Astrocyte (in vitro differentiated cells and primary cell): ENCODE data around the gene BTG2. TPM values are rescaled to one million over a fixed set of nuclear protein-coding genes. Genes with fewer than 3 reads are reported as not detected.

Source experiments
- DNase-seq: peaks from one replicate; pipeline ENCODE4 v3.0.0-alpha.2; 2010; ENCODE audit warnings: low read depth
- FAIRE-seq: peaks from 2 replicates; lab custom pipeline; 2011; peaks lifted over from hg19 to GRCh38; lab: Jason Lieb, UNC
- H2AFZ ChIP-seq: 2 replicates; pipeline ENCODE4 v1.6.0; 2012; ENCODE audit warnings: low read depth, low read length, inconsistent platforms
- H3K27ac ChIP-seq: 2 replicates; pipeline ENCODE4 v1.5.1; 2011; ENCODE audit warnings: low read depth, low read length, inconsistent platforms
- H3K27me3 ChIP-seq: 2 replicates; pipeline ENCODE4 v1.6.0; 2011; ENCODE audit warnings: low read length, inconsistent platforms; ENCODE audit not compliant: insufficient read depth
- H3K36me3 ChIP-seq: 2 replicates; pipeline ENCODE4 v1.5.1; 2011; ENCODE audit warnings: low read length, inconsistent platforms; ENCODE audit not compliant: insufficient read depth
- H3K4me1 ChIP-seq: 2 replicates; pipeline ENCODE4 v1.5.1; 2011; ENCODE audit warnings: low read length, inconsistent platforms; ENCODE audit not compliant: insufficient read depth
- H3K4me2 ChIP-seq: 2 replicates; pipeline ENCODE4 v1.6.0; 2012; ENCODE audit warnings: low read length, inconsistent platforms
- H3K4me3 ChIP-seq: 2 replicates; pipeline ENCODE4 v1.5.1; 2011; ENCODE audit warnings: low read depth, mild to moderate bottlenecking, low read length, inconsistent platforms; ENCODE audit not compliant: insufficient read depth
- H3K79me2 ChIP-seq: 2 replicates; pipeline ENCODE4 v1.6.0; 2012; ENCODE audit warnings: mild to moderate bottlenecking, low read length, inconsistent platforms; ENCODE audit not compliant: insufficient read depth
- H3K9ac ChIP-seq: 2 replicates; pipeline ENCODE4 v1.6.0; 2012; ENCODE audit warnings: mild to moderate bottlenecking, low read length, inconsistent platforms
- H3K9me3 ChIP-seq: 2 replicates; pipeline ENCODE4 v1.5.1; 2012; ENCODE audit warnings: low read depth, mild to moderate bottlenecking, low read length, inconsistent platforms; ENCODE audit not compliant: insufficient read depth
- H4K20me1 ChIP-seq: 2 replicates; pipeline ENCODE4 v1.6.0; 2012; ENCODE audit warnings: low read length, inconsistent platforms; ENCODE audit not compliant: insufficient read depth
- H3K27ac Mint-ChIP-seq: one replicate; pipeline ENCODE4 v1.8.0; 2021; ENCODE audit warnings: mild to moderate bottlenecking, mixed read lengths; ENCODE audit not compliant: unreplicated experiment
- H3K27me3 Mint-ChIP-seq: one replicate; pipeline ENCODE4 v1.8.0; 2021; ENCODE audit warnings: low read depth, mixed read lengths; ENCODE audit not compliant: unreplicated experiment
- H3K36me3 Mint-ChIP-seq: one replicate; pipeline ENCODE4 v1.8.0; 2021; ENCODE audit warnings: low read depth, mixed read lengths; ENCODE audit not compliant: unreplicated experiment
- H3K4me1 Mint-ChIP-seq: one replicate; pipeline ENCODE4 v1.8.0; 2021; ENCODE audit warnings: low read depth, mixed read lengths; ENCODE audit not compliant: unreplicated experiment
- H3K4me3 Mint-ChIP-seq: one replicate; pipeline ENCODE4 v1.8.0; 2021; ENCODE audit warnings: mild to moderate bottlenecking, moderate library complexity, mixed read lengths; ENCODE audit not compliant: unreplicated experiment
- H3K9me3 Mint-ChIP-seq: one replicate; pipeline ENCODE4 v1.8.0; 2021; ENCODE audit warnings: mild to moderate bottlenecking, mixed read lengths; ENCODE audit not compliant: unreplicated experiment
- EZH2 ChIP-seq: IDR thresholded peaks from 2 replicates; pipeline ENCODE4 v1.6.1; 2012; ENCODE audit warnings: mild to moderate bottlenecking, low read length, inconsistent platforms; ENCODE audit not compliant: insufficient read depth
- total RNA-seq: library from RNA; stranded (reverse); gene quantifications from 2 replicates; pipeline ENCODE4 v1.2.1, GENCODE V29; 2021
- TF ChIP-seq, protein P1 (sequence below): IDR thresholded peaks from 2 replicates; pipeline ENCODE4 v1.5.1; 2011; ENCODE audit warnings: low read depth, mild to moderate bottlenecking, inconsistent platforms, low read length, moderate library complexity; ENCODE audit not compliant: insufficient read depth

Gene BTG2
- total RNA-seq, 1 donor from 2014 or later: 58.3 TPM

DNA sequence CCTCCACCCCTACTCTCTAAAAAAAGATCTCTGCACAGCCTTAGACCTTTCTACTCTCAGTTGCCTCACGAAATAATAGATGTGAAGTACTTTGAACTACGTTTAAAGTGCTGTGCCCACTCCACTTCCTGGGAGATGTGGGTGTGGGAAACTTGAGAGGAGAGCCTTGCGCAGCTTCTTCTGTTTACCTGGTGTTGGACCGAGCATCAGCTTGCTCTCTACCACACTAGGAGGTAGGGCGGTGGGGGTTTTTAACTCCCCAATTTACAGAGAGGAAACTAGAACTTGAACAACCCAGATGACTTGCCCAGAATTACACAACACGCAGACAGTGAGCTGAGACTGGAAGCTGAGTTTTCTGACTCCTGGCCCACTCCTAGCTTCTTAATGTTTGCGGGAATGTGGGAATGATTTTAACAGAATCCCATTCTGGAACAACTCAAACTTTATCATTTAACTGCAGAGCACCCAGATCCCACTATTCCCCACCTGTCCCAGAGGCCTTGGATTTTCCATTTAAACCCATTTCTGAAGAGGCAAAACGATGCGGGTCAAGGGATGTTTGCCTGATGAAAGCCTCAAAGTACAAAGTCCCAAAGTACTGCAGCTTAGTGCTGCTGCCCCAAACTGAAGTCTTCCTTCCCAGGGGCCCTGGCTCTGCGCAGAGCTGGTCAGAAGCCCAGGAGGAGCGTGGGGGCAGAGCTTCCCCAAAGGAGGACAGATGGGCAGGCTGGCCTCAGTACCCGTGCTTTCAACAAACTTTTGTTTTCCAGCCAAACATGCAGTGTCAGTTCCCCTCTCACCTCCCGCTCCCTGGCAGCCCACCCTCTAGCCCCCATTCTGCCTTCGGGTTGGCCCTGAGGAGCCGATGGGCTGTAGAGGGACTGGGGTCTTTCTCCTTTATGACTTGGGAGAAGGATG lies 19.0 kb downstream of the BTG2 start:
- peaks cover 43% of the 10 kb centered on the region for H3K27me3 ChIP-seq
- H3K79me2 ChIP-seq: no peaks in the 10 kb centered on the region
- peaks cover 27% of the 10 kb centered on the region for H3K4me1 Mint-ChIP-seq
- H3K9ac ChIP-seq: no peak overlapping the region
- H3K27ac Mint-ChIP-seq: no peak overlapping the region
- no peak overlapping the region for H3K4me3 ChIP-seq
- FAIRE-seq (no peak), DNase-seq (no peak)
- peaks cover 23% of the 10 kb centered on the region for H3K4me1 ChIP-seq
- H3K36me3 ChIP-seq: no peaks in the 10 kb centered on the region
- no peak overlapping the region for H2AFZ ChIP-seq
- H4K20me1 ChIP-seq: no peaks in the 10 kb centered on the region
- H3K4me3 Mint-ChIP-seq: no peak overlapping the region
- no peaks in the 10 kb centered on the region for H3K36me3 Mint-ChIP-seq
- no peak for TF ChIP-seq EZH2
- TF ChIP-seq, protein P1, sequence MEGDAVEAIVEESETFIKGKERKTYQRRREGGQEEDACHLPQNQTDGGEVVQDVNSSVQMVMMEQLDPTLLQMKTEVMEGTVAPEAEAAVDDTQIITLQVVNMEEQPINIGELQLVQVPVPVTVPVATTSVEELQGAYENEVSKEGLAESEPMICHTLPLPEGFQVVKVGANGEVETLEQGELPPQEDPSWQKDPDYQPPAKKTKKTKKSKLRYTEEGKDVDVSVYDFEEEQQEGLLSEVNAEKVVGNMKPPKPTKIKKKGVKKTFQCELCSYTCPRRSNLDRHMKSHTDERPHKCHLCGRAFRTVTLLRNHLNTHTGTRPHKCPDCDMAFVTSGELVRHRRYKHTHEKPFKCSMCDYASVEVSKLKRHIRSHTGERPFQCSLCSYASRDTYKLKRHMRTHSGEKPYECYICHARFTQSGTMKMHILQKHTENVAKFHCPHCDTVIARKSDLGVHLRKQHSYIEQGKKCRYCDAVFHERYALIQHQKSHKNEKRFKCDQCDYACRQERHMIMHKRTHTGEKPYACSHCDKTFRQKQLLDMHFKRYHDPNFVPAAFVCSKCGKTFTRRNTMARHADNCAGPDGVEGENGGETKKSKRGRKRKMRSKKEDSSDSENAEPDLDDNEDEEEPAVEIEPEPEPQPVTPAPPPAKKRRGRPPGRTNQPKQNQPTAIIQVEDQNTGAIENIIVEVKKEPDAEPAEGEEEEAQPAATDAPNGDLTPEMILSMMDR: no peak
- no peak overlapping the region for H3K27ac ChIP-seq
- peak overlapping the region; percentile 30 for H3K4me2 ChIP-seq
- H3K9me3 ChIP-seq: no peaks in the 10 kb centered on the region
- peaks cover 18% of the 10 kb centered on the region for H3K27me3 Mint-ChIP-seq
- peaks cover 3% of the 10 kb centered on the region for H3K9me3 Mint-ChIP-seq

DNA sequence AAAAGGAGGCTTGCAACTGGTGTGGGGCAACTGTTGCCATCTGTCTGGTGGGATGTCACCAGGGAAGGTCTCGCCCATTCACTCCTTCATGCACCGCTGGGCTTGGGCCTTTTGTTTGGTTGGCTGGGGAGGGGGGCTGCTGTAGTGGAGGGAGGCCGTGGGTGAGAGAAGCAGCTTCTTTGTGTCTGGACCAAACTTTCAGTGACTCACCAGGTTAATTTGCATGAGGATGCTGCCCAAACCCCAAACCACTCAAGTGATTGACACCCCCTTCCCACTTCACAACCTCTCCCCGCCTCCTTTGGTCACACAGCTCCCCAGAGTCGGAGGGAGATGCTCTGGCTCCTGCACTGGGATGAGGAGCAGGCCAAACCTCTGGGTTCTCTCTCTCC lies 19.7 kb downstream of the BTG2 start:
- no peaks in the 10 kb centered on the region for H3K9me3 ChIP-seq
- TF ChIP-seq, protein P1: no peak
- peak; percentile 51 for TF ChIP-seq EZH2
- no peaks in the 10 kb centered on the region for H4K20me1 ChIP-seq
- no peaks in the 10 kb centered on the region for H3K36me3 Mint-ChIP-seq
- H3K4me3 ChIP-seq: no peak overlapping the region
- H2AFZ ChIP-seq: peak overlapping the region; percentile 28
- peaks cover 27% of the 10 kb centered on the region for H3K4me1 Mint-ChIP-seq
- H3K79me2 ChIP-seq: no peaks in the 10 kb centered on the region
- H3K9ac ChIP-seq: no peak overlapping the region
- peak overlapping the region; percentile 44 for H3K4me2 ChIP-seq
- FAIRE-seq (no peak), DNase-seq (peak; percentile 83)
- no peaks in the 10 kb centered on the region for H3K36me3 ChIP-seq
- H3K27ac ChIP-seq: no peak overlapping the region
- peaks cover 46% of the 10 kb centered on the region for H3K27me3 ChIP-seq
- peaks cover 3% of the 10 kb centered on the region for H3K9me3 Mint-ChIP-seq
- H3K4me3 Mint-ChIP-seq: no peak overlapping the region
- H3K4me1 ChIP-seq: peaks cover 23% of the 10 kb centered on the region
- H3K27me3 Mint-ChIP-seq: peaks cover 16% of the 10 kb centered on the region
- H3K27ac Mint-ChIP-seq: no peak overlapping the region
